ENCODE results near the gene BIVM.

Gene BIVM

DNA sequence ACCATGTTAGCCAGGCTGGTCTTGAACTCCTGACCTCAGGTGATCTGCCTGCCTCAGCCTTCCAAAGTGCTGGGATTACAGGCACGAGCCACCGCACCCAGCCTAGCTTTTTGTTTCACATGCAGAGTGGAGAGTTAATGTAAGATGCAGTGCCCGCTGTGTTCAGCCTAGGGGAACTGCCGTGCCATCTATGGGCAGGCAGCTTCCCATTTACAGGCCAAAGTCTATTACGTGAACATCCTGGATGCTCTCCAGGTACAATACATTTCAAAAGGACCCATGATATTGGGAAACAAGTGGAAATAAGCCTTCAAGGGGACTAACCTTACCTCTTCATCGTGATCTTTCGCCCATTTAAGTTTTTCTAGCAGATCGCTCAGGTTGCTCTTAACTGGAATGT, 10.2 kb upstream of the BIVM start:
- DNase-seq, result no peak

DNA sequence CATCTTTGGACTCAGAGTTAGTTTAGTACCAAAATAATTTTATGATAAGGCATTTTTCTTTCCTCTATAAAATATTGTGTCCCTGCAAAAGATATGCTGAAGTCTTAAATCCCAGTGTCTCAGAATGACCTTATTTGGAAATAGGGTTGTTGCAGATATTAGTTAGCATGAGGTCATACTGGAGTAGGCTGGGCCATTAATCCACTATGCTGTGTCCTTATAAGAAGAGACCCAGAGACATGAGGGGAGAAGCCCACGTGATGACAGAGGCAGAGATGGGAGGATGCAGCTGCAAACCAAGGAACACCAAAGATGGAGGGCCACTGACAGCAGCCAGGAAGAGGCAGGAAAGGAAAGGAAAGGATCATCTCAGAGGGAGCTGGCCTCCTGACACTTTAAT, 6.5 kb upstream of the BIVM start:
- DNase-seq, result no peak

DNA sequence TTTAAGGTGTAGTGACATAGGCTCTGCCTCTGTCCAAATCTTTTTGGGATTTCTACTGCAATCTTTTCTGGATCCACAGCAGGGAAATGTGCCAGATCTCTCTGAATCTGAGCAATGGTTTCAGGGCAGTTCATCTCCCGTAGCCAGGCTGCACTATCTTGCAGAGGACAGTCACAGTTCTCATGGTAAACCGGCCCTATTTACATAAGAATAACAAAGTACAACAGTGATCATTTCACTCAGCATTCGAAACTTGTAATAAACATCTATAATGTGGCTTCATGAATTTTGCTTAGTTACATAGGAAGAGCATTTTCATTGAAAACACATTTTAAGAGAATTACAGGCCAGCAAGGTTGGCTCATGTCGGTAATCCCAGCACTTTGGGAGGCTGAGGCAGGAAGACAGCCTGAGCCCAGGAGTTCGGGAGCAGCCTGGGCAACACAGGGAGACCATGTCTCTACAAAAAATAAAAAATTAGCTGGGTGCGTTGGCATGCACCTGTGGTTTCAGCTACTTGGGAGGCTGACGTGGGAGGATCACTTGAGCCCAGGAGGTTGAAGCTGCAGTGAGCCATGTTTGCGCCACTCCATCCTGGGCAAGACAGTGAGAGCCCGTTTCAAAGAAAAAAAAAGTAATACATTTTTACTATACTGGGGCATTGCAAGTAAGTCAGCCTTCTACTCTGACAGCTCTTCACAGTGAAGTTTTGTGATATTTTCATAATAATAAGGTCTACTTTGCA, 5.1 kb upstream of the BIVM start:
- no peak for DNase-seq

DNA sequence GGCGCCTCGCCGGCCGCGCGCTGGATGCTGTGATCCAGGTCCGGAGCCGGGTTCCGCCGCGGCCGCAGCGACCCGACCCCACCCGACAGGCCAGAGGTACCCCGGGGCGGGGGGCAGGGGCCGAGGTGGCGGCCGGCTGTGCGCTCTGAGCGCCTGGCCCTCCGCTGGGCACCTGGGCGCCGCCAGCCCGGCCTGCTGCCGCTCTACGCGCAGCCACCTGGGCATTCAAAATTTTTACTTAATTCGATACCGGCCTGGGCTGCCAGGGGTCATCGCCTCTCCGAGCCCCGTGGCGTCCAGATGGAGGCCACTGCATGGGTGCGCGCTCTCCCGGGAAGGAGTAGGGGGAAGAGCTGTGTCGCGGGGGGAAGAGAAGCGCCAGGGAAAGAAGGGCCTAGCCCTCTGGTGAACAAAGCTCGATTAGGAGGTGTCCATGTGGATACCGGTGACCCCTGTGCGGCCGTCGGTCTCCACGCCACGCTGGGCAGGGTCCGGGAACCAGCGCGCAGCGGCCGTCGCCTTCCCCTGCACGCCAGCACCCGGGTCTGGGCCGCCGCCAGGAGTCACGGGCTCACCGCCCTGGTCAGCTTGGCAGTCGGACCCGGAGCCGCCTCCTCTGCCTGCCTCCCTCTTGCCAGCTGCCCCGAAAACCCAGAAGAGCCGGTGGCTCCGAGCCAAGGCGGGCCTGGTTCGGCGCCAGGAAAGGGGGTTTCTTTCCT, 666 bp downstream of the BIVM start:
- DNase-seq, result peak in 1 of 2 donors; percentile 19

DNA sequence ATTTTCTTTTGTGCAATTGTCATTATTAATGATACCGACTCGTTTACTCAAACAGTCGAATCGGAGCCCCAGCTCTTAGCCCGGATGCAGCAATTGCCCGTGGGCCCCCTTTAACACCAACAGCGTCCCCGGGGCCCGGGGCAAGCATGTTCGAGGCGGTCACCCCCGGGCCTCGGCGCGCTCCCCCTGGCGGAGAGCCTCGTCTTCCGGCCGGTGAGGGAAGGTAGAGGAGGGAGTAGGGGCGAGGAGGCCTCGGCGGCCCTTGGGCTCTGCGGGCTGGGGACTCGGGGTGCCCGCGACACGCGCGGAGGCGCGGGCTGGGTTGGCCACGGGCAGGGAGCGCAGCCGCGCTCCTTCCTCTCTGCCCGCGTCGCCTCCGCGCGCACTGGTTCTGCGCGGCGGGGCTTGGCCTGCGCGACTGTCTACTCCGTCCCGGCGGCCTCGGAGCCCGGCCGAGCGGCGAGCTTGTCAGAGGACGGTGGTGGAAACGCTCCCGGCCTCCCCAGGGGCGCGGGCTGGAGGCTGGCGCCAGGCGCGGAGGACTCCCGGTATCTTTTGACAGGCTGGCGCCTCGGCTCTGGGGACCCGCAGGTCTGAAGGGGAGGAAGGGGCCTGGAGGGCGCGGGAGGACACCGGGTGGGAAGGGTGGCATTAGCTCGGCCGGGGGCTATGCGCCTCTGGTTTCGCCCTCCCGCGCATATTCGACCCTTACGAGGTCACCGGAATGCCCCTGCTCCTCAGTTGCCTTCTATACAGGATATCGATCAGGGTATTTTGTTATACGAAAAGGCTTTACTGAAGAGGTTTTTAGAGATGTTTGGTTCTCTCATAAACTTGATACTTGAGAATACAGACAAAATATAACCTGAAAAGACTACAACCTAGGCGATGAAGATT, 1.5 kb downstream of the BIVM start:
- peak; percentile 87 to 88 for DNase-seq

DNA sequence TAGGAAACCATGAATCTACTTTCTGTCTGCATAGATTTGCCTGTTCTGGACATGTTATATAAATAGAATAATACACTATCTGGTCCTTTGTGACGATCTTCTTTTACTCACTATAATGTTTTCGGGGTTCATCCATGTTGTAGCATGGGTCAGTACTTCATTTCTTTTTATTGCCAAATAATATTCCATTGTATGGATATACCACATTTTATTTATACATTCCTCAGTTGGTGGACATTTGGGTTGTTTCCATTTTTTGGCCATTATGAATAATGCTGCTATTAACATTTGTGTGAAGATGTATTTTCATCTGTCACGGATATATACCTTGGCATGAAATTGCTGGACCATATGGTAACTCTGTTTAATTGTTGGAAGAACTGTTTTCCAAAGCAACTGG, 6.8 kb downstream of the BIVM start:
- DNase-seq, result no peak

DNA sequence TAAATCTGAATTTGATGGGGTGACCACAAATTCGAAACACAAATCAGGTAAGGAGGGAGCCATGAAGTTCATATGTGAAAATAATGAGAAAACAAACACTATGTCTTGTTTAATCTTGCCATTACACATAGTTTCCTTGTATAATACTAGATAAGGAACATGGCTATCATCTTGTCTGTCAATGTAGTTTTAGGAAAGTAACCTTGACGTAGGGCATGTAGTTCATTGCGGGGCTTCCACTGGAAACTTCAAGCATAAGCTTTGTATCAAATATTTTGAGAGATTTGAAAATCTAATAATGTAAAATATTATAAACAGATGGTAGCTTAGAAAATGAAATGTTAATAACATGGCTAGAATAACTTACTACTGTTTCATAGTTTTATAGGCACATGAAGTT, 8.8 kb downstream of the BIVM start:
- DNase-seq, result no peak

DNA sequence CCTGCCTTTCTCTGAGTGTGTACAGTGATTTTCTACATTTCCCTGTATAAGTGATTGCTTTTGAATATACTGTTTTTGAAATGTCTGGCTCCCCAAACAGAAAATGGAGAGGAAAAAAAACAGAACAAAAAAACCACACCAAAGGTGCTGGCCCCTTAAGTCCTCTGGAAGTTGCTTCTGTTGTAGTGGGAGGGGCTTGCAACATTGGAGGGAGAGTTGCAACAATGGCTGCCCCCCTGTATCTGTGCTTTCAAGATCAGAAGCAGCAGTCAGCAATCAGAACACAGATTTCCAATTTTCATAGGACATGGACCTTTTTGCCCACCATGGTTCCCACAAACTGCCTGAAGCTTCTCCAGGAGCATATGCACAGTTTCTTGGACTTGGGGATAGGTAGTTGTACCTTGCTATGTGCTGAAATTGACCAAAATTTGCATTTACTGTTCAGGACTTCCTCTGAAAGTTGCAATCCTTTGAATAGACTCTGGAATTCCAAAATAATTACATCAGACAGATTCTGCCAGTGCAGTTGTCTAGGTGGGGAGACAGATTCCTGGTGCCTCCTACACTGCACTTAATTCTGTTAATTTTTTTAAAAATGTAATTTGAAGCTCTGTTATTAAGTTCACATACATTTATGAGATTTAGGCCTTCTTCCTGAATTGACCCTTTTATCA, 13.8 kb downstream of the BIVM start:
- DNase-seq, result no peak

DNA sequence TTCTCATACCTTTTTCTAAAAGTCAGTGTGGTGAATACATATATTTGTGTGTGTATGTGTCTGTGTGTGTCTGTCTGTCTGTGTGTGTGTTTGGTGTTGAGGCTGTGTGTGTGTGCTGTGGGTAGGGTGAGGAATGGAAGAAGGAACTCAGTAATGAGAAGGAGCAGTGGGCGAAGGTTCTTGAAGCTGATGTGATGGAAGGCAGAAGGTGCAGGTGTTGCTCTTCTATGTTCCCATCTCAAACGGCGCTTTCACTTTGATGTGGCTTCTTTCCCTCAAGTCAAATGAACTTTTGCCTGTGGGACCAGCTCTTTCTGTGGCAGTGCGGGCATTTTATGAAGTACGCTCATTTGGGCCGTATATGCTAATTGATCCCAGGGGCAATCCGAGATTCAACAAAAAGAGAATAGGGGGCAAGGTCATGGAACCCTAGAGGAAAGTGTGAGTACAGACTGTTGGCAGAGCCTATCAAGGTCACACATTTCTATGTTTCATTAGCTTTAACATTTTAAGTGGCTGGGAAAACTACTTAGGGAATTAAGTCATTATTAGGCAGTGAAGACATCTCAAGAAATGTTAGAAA, 15.2 kb downstream of the BIVM start:
- DNase-seq, result no peak

DNA sequence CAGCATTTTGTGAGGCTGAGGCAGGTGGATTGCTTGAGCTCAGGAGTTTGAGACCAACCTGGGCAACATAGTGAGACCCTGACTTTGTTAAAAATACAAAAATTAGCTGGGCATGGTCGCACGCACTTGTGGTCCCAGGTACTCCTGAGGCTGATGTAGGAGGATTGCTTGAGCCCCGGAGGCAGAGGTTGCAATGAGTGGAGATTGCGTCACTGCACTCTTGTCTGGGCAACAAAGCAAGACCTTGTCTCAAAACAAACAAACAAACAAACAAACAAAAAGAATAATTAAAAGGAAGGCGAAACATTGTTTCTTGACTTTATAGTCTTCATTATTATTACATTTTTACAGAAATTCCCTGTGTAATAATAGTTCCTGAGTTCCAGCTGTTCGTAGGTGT, 15.9 kb downstream of the BIVM start:
- DNase-seq, result no peak

DNA sequence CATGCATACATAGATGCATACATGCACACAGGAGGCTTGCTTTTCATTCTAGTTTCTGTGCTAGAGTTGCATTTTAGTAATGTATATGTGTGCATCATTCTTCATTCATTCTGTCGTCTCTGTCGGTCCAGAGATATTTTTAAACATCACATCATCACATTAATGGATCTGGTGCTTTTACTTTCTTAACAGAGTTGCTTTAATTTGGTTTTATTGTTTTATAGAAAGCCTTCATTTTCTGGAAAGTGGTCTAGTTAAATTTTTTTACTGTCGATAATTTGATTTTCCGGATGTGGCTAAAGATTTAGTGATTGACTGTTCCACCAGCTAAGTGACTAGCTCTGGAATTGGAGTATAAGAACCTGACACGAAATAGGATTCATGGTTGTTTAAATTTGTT, 16.9 kb downstream of the BIVM start:
- no peak for DNase-seq

DNA sequence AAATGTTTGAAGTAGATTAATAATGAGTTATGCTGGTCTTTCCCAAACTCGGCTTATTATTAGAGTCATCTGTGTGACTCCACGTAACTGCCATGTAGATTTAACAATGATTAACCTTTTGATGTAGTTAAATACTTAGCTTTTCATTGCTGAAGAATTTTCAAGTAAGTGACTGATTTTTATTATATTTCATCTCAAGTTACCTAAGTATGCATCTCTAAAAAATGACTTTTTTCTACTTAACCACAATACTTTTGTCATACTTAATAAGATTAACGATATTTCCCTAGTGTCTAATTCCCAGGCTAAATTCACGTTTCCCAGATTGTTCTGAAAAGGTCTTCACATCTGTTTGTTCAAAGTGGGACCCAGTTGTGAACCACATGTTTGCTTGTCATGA, 17.8 kb downstream of the BIVM start:
- DNase-seq, result no peak

DNA sequence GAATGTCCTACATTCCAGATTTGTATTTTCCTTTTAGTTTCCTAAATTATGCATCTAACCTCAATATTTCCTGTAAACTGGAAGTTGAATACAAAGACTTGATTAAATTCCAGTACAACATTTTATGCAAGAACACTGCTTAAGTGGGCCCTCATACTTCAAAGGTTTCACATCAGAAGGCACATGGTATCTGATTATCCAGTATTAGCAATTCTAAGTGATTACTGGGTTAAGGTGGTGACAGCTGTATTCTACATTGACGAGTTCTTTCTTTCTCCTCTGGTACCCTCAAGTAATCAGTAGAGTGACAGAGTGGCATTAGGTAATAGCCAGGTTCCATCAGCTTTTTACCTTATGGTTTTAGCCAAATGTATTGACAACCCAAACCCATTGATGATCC, 18.3 kb downstream of the BIVM start:
- no peak for DNase-seq

DNA sequence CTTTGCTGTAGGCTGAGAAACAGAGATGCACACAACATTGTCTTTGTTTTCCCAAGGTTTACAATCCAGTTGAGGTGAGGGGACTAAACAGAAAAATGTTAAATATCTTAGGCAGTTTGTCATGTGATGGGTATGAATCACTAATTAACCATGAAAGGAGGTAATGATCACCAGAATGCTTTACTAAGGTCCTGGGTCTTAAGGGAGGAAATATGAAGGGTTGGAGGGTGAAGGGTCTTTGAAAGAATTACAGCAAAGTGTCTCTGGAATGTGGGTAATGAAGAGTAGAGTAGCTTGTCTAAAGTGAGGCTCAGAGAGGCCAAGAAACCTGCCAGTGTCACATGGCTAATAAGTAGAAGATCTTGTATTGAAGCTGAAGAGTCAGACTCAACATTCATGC, 19.0 kb downstream of the BIVM start:
- no peak for DNase-seq

DNA sequence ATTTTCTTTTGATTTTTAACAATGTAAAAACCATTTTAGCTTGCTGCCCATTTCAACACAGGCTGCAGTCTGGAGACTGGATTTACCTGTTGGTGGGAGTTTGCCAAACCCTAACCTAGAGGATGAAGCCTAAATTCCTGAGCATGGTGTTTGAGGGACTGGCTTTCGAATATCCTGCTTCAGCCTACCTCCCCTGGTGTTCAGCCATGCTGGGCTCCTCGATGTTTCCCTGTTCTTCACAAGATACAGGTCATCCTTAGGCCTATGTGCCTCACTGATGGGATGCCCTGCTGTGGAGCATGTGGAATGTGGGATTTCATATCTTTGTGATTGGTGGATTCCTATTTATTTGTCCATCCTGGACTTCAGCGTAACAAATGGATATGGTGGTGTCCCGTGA, 26.5 kb downstream of the BIVM start:
- no peak for DNase-seq

DNA sequence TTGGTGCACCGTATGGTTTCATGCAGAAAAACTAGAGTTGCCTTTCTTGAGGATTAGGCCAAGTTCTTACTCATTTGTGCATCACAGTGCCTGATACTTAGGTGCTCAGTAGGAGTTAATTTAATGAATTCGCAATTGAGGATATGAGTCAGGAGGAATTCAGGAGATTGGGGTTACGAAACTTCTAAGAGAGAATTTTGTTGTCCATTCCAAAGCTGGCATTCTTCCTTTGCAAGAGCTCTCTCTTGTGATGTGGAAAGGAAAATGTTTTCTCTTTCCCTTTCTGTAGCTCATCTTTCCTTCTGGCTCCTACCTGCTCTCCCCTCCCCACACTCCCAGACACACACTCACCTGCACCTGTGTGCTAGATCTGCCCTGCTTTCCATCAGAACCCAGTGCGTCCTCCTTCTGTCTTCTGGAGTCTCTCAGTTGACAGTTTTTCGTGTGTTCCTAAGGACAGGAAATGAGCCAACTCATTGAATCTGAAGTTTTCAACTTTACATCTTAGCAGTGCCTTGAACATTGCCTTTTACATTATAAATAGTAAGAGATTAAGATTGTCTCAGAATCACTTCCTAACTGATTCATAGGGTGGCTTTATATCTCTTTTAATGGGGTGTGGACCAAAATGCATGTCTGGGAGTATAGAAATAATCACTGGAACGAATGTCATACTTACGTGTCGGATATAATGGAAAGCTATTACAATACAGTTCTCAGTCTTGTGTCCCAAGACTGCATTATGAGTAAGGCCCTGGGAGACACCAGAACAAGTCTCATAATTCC, 27.2 kb downstream of the BIVM start:
- DNase-seq, result no peak

DNA sequence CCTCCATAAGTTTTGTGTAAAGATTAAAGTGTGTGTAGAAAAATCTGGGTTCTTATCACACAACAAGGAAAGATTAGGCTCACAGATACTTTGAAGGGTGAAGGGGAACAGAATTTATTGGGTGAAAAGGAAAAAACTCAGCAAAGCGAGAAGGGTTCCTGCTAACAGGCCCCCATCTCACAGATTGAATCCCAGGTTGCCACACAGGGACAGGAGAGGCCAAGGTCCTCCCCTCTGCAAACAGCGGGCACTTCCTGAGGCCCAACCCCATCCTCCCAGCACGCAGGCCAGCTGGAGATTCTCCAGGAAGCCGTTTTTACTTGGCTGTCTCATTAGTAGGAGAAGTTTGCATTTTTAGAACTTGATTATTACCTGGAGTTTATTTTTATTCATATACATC, 31.7 kb downstream of the BIVM start:
- DNase-seq, result no peak

DNA sequence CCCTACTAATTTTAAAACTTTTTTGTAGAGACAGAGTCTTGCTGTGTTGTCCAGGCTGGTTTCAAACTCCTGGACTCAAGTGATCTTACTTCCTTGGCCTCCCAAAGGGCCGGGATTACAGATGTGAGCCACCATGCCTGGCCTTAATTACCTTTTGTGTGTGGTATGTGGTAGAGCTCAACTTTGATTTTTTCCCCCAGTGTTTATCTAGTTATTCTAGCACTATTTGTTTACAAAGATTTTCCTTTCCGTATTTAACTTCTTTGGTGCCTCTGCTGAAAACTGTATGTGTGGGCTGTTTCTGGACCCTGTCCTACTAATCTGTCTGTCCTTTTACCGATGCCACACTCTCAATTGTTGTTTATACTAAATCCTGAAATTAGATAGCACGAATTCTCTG, 37.6 kb downstream of the BIVM start:
- DNase-seq, result no peak

DNA sequence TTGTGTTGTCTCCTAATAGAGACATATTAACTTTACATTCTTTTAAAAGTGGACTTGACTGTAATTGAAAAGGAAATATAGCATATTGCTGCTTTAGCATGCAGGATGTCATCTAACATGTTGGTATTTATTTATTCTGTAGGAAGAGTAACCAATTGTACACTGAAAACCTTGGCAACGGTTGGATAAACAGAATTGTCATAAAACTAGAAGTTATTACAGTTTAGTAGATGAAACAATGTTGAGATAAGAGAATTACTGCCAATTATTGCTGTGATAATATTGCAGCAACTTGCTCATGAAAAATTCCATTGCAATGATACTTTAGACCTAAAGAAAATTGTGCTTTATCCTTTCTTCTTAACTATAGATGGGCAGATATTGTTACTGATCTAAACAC, 39.4 kb downstream of the BIVM start:
- DNase-seq, result no peak

DNA sequence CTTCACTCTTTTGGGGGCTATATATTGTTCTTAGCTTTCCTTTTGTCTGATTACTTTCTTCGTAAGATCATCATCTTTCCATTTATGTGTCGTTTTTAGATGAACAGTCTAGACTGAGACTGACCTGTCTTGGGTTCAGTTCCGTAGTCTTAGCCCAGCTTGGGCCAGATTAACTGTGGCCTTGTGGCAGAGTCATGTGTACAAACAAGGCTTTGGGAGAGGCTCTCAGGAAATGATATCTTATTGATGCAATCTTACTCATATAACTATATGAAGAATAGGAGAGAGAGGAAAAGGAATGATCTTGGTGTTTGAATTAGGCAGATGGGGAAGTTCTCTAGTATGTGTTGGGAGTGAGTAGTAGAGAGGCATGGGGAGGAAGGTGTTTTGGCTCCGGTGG, 40.1 kb downstream of the BIVM start:
- no peak for DNase-seq

DNA sequence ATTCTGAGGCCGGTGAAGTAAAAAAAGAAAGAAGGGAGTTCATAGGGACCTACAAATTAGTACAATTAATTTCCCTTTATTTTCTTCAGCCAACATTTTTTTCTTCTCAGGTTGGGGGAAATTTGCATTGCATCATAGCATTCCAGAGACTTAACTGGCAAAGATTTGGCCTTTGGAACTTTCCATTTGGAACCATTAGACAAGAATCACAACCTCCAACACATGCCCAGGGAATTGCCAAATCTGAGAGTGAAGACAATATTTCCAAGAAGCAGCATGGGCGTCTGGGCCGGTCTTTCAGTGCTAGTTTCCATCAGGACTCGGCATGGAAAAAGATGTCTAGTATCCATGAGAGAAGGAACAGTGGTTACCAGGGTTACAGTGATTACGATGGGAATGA, 40.5 kb downstream of the BIVM start:
- DNase-seq, result no peak

DNA sequence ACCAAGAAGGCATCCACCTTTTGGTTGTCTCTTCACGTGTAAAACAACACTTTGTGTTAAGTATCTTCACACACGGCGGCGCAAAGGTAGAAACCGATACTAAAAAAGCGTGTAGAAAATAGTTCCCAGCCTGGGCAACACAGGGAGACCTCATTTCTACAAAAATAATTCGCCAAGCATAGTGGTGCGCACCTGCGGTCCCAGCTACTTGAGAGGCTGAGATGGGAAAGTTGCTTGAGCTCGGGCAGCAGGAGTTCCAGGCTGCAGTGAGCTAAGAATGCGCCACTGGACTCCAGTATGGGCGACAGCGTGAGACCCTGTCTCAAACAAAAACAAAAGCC, 46.3 kb downstream of the BIVM start:
- no peak for DNase-seq

All from stimulated activated CD4-positive, alpha-beta T cell treated with anti-CD3 and anti-CD28 coated beads, Interleukin-2, amount 100 ng/mL, for 24 hours (primary cell).